CD14-positive monocyte (primary cell): ENCODE data around the gene INSYN2B. TPM values are rescaled to one million over a fixed set of nuclear protein-coding genes. Genes with fewer than 3 reads are reported as not detected.

Experiments used
- DNase-seq, 3 donors: peaks; one replicate each; pipeline ENCODE4 v3.0.0-alpha.2; 2011 to 2022
- H2AFZ ChIP-seq: 2 replicates; pipeline ENCODE4 v1.6.0; 2012; ENCODE audit warnings: mild to moderate bottlenecking, low read depth, low read length, inconsistent platforms; ENCODE audit not compliant: insufficient read depth, poor library complexity, severe bottlenecking
- H3K27ac ChIP-seq, 2 donors: 1 replicate in 1 of 2; 2 replicates in 1 of 2; pipeline ENCODE4 v1.5.1; 2012 to 2013; ENCODE audit warnings: low read length in 2 of 2, control low read depth in 1 of 2, inconsistent platforms in 1 of 2, low read depth in 1 of 2, mild to moderate bottlenecking in 1 of 2
- H3K27me3 ChIP-seq, 2 donors: one replicate each; pipeline versions ENCODE4 v1.6.0 to v1.6.1; 2011 to 2013; ENCODE audit warnings: low read length in 2 of 2; ENCODE audit not compliant: control insufficient read depth in 2 of 2, insufficient read depth in 2 of 2
- H3K36me3 ChIP-seq, 2 donors: replicated peaks in 1 of 2; 1 replicate in 1 of 2; 2 replicates in 1 of 2; pipeline versions ENCODE4 v1.5.1 to v1.6.1; 2012 to 2013; ENCODE audit warnings: low read length in 2 of 2, control low read depth in 1 of 2, inconsistent platforms in 1 of 2, mild to moderate bottlenecking in 1 of 2; ENCODE audit not compliant: insufficient read depth in 2 of 2, control insufficient read depth in 1 of 2
- H3K4me1 ChIP-seq, 2 donors: 1 replicate in 1 of 2; 2 replicates in 1 of 2; pipeline versions ENCODE4 v1.5.1 to v1.6.1; 2012 to 2013; ENCODE audit warnings: low read length in 2 of 2, control low read depth in 1 of 2, inconsistent platforms in 1 of 2, mild to moderate bottlenecking in 1 of 2, moderate library complexity in 1 of 2; ENCODE audit not compliant: insufficient read depth in 2 of 2, control insufficient read depth in 1 of 2
- H3K4me2 ChIP-seq: replicated peaks from 2 replicates; pipeline ENCODE3; 2012; ENCODE audit warnings: low read length, moderate library complexity, mild to moderate bottlenecking; ENCODE audit not compliant: poor library complexity, severe bottlenecking; ENCODE audit errors: extremely low read depth
- H3K4me3 ChIP-seq, 3 experiments: fragments of 200-600 bp in 1 of 3; sonication (generic) in 1 of 3; replicated peaks in 1 of 3; 1 replicate in 2 of 3; 2 replicates in 1 of 3; pipeline ENCODE4 v1.5.1; 2011 to 2013; ENCODE audit warnings: low read length in 3 of 3, mild to moderate bottlenecking in 3 of 3, control low read depth in 2 of 3, low read depth in 2 of 3, inconsistent platforms in 1 of 3, moderate library complexity in 1 of 3
- H3K79me2 ChIP-seq: 2 replicates; pipeline ENCODE4 v1.6.0; 2012; ENCODE audit warnings: mild to moderate bottlenecking, control low read depth, inconsistent platforms, low read length, moderate library complexity; ENCODE audit not compliant: insufficient read depth
- H3K9ac ChIP-seq: 2 replicates; pipeline ENCODE4 v1.6.0; 2017; ENCODE audit warnings: low read length, mild to moderate bottlenecking; ENCODE audit not compliant: insufficient read depth, poor library complexity, severe bottlenecking
- H3K9me3 ChIP-seq, 2 donors: replicated peaks in 1 of 2; 1 replicate in 1 of 2; 2 replicates in 1 of 2; pipeline versions ENCODE4 v1.5.1 to v1.6.1; 2012 to 2013; ENCODE audit warnings: low read length in 2 of 2, control low read depth in 1 of 2; ENCODE audit not compliant: control insufficient read depth in 1 of 2, insufficient read depth in 1 of 2
- H4K20me1 ChIP-seq: 2 replicates; pipeline ENCODE4 v1.6.0; 2012; ENCODE audit warnings: mild to moderate bottlenecking, low read length, control low read depth, moderate library complexity; ENCODE audit not compliant: insufficient read depth
- H3K27ac Mint-ChIP-seq, 7 donors: one replicate each; pipeline ENCODE4 v1.8.0; 2020; ENCODE audit warnings: mild to moderate bottlenecking in 7 of 7, mixed read lengths in 7 of 7, moderate library complexity in 6 of 7, inconsistent platforms in 2 of 7
- H3K27me3 Mint-ChIP-seq, 3 donors: one replicate each; pipeline ENCODE4 v1.8.0; 2021 to 2022; ENCODE audit warnings: low read depth in 3 of 3, mild to moderate bottlenecking in 3 of 3, mixed read lengths in 3 of 3, moderate library complexity in 3 of 3, inconsistent platforms in 1 of 3
- H3K36me3 Mint-ChIP-seq, 2 donors: one replicate each; pipeline ENCODE4 v1.8.0; 2020; ENCODE audit warnings: mixed read lengths in 2 of 2, inconsistent platforms in 1 of 2, mild to moderate bottlenecking in 1 of 2
- H3K4me1 Mint-ChIP-seq: one replicate; pipeline ENCODE4 v1.8.0; 2020; ENCODE audit warnings: mild to moderate bottlenecking, mixed read lengths
- H3K4me3 Mint-ChIP-seq, 2 donors: one replicate each; pipeline ENCODE4 v1.8.0; 2020; ENCODE audit warnings: mild to moderate bottlenecking in 2 of 2, mixed read lengths in 2 of 2, moderate library complexity in 1 of 2
- H3K9me3 Mint-ChIP-seq, 7 donors: one replicate each; pipeline ENCODE4 v1.8.0; 2020 to 2022; ENCODE audit warnings: mixed read lengths in 7 of 7, mild to moderate bottlenecking in 6 of 7, moderate library complexity in 6 of 7, inconsistent platforms in 2 of 7
- WGBS: methylation state at CpG from one replicate; pipeline ENCODE4 v1.1.5; 2013; ENCODE audit warnings: missing lambda C conversion rate; ENCODE audit not compliant: insufficient coverage; 5-methylcytosine and 5-hydroxymethylcytosine counted together
- intact Hi-C, 2 donors: fragments of 100-400 bp; cut with micrococcal nuclease; formaldehyde crosslinking; loops; one replicate each; pipeline versions ENCODE4 v1.15.0 to v1.15.1; 2023
- polyA plus RNA-seq, 3 donors: library from polyadenylated mRNA; depleted of rRNA in 1 of 3; unstranded in 2 of 3; stranded (reverse) in 1 of 3; fragments of 300-500 nt in 2 of 3; fragments of >200 nt in 1 of 3; fragmentation: Illumina TruSeq in 2 of 3; gene quantifications; 1 replicate in 2 of 3; 2 replicates in 1 of 3; pipeline ENCODE4 v1.2.3, GENCODE V29; 2012 to 2021
- small RNA-seq: library from RNA; depleted of rRNA; stranded (forward); fragments of <200 nt; gene quantifications from one replicate; pipeline ENCODE3, GENCODE V24; 2012; ENCODE audit warnings: low read depth; ENCODE audit not compliant: insufficient read length
- TF ChIP-seq, protein P1 (sequence below): fragments of 200-600 bp; IDR thresholded peaks from one replicate; pipeline ENCODE4 v1.8.0; 2022; ENCODE audit warnings: antibody characterized with exemption, mild to moderate bottlenecking

Gene INSYN2B
- polyA plus RNA-seq, 3 donors = 0.17 TPM; not detected in 2

DNA sequence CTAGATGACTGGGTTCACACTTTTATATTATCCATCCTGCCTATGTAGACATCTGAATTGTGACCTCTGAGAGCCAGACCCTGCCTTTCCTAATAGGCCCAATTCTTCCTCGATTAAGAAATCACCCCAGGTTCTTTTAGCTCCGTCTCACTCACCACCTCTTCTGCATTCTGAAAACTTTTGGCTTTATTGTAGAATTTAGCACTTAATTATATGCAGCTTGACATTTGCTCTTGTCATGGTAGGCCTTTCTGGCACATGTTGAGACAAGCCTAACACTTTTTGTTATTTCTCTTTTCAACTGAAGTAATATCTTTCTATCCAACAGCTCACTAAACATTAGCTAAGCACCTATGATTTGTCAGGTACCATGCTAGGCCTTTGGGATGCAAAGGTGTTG, 163.3 kb downstream of the INSYN2B start:
- H3K9ac ChIP-seq = no peak overlapping the region
- H3K36me3 ChIP-seq = peaks cover 70 to 79% of the 10 kb centered on the region in 2 donors
- no peak overlapping the region for H3K4me2 ChIP-seq
- no peak overlapping the region for H2AFZ ChIP-seq
- intact Hi-C loops = no loop called here
- Mint-ChIP-seq H3K36me3 (peaks cover 78 to 88% of the 10 kb centered on the region in 2 donors), H3K9me3 (peaks cover 0 to 8% (median 3%) of the 10 kb centered on the region in 7 donors), H3K27ac (peak overlapping the region in 1 of 7 donors; percentile 28), H3K4me1 (no peaks in the 10 kb centered on the region), H3K4me3 (no peak overlapping the region), H3K27me3 (peaks cover 0 to 6% (median 2%) of the 10 kb centered on the region in 3 donors)
- TF ChIP-seq, protein P1, sequence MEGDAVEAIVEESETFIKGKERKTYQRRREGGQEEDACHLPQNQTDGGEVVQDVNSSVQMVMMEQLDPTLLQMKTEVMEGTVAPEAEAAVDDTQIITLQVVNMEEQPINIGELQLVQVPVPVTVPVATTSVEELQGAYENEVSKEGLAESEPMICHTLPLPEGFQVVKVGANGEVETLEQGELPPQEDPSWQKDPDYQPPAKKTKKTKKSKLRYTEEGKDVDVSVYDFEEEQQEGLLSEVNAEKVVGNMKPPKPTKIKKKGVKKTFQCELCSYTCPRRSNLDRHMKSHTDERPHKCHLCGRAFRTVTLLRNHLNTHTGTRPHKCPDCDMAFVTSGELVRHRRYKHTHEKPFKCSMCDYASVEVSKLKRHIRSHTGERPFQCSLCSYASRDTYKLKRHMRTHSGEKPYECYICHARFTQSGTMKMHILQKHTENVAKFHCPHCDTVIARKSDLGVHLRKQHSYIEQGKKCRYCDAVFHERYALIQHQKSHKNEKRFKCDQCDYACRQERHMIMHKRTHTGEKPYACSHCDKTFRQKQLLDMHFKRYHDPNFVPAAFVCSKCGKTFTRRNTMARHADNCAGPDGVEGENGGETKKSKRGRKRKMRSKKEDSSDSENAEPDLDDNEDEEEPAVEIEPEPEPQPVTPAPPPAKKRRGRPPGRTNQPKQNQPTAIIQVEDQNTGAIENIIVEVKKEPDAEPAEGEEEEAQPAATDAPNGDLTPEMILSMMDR = no peak
- H3K79me2 ChIP-seq = peaks cover 27% of the 10 kb centered on the region
- no peaks in the 10 kb centered on the region for H3K27me3 ChIP-seq
- peaks cover 76% of the 10 kb centered on the region for H4K20me1 ChIP-seq
- no peak overlapping the region for H3K27ac ChIP-seq
- no peaks in the 10 kb centered on the region for H3K9me3 ChIP-seq
- no peak overlapping the region for H3K4me3 ChIP-seq
- WGBS = 100% methylated on average over 1 of the region's 2 CpGs
- no peak for DNase-seq
- no peaks in the 10 kb centered on the region for H3K4me1 ChIP-seq

DNA sequence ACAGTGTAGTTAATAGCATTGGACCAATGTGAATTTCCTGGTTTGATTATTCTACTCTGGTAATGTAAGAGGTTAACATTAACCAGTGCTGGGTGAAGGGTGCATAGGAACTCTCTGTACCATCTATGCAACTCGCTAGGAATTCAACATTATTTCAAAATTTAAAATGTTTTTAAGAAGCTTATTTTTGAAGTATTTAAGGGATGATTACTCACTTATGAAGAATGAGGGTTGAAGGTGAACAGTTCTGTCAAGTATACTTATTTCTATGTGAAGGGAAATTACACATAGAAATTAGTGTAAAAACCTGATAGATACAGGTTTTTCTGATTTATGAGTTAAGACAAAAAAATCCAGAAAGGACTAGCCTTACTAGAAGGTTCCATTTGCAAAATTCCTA, 165.8 kb downstream of the INSYN2B start:
- no peak overlapping the region for H3K4me2 ChIP-seq
- DNase-seq = no peak
- peak overlapping the region in 1 of 7 donors; percentile 66 for H3K27ac Mint-ChIP-seq
- no peak overlapping the region for H3K4me3 ChIP-seq
- H3K36me3 Mint-ChIP-seq = peaks cover 85 to 92% of the 10 kb centered on the region in 2 donors
- peaks cover 100% of the 10 kb centered on the region for H4K20me1 ChIP-seq
- WGBS = no CpG with 5 or more reads among the region's 1 CpG
- H3K9ac ChIP-seq = no peak overlapping the region
- H3K9me3 Mint-ChIP-seq = peaks cover 0 to 4% (median 2%) of the 10 kb centered on the region in 7 donors
- peaks cover 0 to under 1% of the 10 kb centered on the region in 2 donors for H3K4me1 ChIP-seq
- H3K27me3 ChIP-seq = no peaks in the 10 kb centered on the region
- H3K27ac ChIP-seq = no peak overlapping the region
- intact Hi-C loops = no loop called here
- no peak overlapping the region for H2AFZ ChIP-seq
- TF ChIP-seq, protein P1 = no peak
- H3K27me3 Mint-ChIP-seq = peaks cover 0 to 6% (median 0%) of the 10 kb centered on the region in 3 donors
- H3K79me2 ChIP-seq = peaks cover 52% of the 10 kb centered on the region
- H3K4me1 Mint-ChIP-seq = peaks cover 2% of the 10 kb centered on the region
- H3K36me3 ChIP-seq = peaks cover 89 to 99% of the 10 kb centered on the region in 2 donors
- no peaks in the 10 kb centered on the region for H3K9me3 ChIP-seq
- H3K4me3 Mint-ChIP-seq = no peak overlapping the region

Small RNA genes lying within 50 kb of the gene (small RNA-seq; reads per million reads assigned to genes)
- gene MIR378E = not detected

Other genes starting within 250 kb of the INSYN2B start
- gene FOXI1, start 125.4 kb upstream of the INSYN2B start, polyA plus RNA-seq = not detected